KMS-11 (cell line): ENCODE results near the gene CCDC82.

Source experiments
- H2AFZ ChIP-seq: fragments of 200-600 bp; sonication (generic); 2 replicates; pipeline ENCODE4 v1.6.1; 2016; ENCODE audit warnings: antibody characterized with exemption, mixed run types, low read depth
- H3K27ac ChIP-seq: fragments of 200-600 bp; sonication (generic); 2 replicates; pipeline ENCODE4 v1.6.1; 2016; ENCODE audit warnings: mild to moderate bottlenecking, mixed run types
- H3K27me3 ChIP-seq: fragments of 200-600 bp; sonication (generic); 2 replicates; pipeline ENCODE4 v1.6.1; 2017; ENCODE audit warnings: mild to moderate bottlenecking, low read depth, mixed run types, moderate library complexity; ENCODE audit not compliant: insufficient read depth
- H3K36me3 ChIP-seq: fragments of 200-600 bp; sonication (generic); 2 replicates; pipeline ENCODE4 v1.6.1; 2017; ENCODE audit warnings: mild to moderate bottlenecking, mixed run types; ENCODE audit not compliant: insufficient read depth
- H3K4me1 ChIP-seq: fragments of 200-600 bp; sonication (generic); 2 replicates; pipeline ENCODE4 v1.6.1; 2016; ENCODE audit warnings: mild to moderate bottlenecking, low read depth, mixed run types; ENCODE audit not compliant: poor library complexity, severe bottlenecking
- H3K4me2 ChIP-seq: fragments of 200-600 bp; sonication (generic); 2 replicates; pipeline ENCODE4 v1.7.0; 2016; ENCODE audit warnings: mild to moderate bottlenecking, mixed run types
- H3K4me3 ChIP-seq: fragments of 200-600 bp; sonication (generic); IDR thresholded peaks from 2 replicates; pipeline ENCODE4 v1.6.1; 2017; ENCODE audit warnings: low read depth, low read length, mixed read lengths; ENCODE audit not compliant: insufficient read depth
- H3K79me2 ChIP-seq: fragments of 200-600 bp; sonication (generic); 2 replicates; pipeline ENCODE4 v1.6.1; 2016; ENCODE audit warnings: low read depth, mixed run types; ENCODE audit not compliant: insufficient read depth
- H3K9ac ChIP-seq: fragments of 200-600 bp; sonication (generic); 2 replicates; pipeline ENCODE4 v1.6.1; 2016; ENCODE audit warnings: mild to moderate bottlenecking, mixed run types
- H4K20me1 ChIP-seq: fragments of 200-600 bp; sonication (generic); 2 replicates; pipeline ENCODE4 v1.6.1; 2016; ENCODE audit warnings: mild to moderate bottlenecking, mixed run types; ENCODE audit not compliant: insufficient read depth
- TF ChIP-seq, protein P1 (sequence below): fragments of 200-600 bp; sonication (generic); conservative IDR thresholded peaks from 2 replicates; pipeline ENCODE4 v1.6.1; 2017; ENCODE audit warnings: low read depth, mild to moderate bottlenecking, antibody characterized with exemption, low read length, moderate library complexity, mixed read lengths

CCDC82 gene

DNA sequence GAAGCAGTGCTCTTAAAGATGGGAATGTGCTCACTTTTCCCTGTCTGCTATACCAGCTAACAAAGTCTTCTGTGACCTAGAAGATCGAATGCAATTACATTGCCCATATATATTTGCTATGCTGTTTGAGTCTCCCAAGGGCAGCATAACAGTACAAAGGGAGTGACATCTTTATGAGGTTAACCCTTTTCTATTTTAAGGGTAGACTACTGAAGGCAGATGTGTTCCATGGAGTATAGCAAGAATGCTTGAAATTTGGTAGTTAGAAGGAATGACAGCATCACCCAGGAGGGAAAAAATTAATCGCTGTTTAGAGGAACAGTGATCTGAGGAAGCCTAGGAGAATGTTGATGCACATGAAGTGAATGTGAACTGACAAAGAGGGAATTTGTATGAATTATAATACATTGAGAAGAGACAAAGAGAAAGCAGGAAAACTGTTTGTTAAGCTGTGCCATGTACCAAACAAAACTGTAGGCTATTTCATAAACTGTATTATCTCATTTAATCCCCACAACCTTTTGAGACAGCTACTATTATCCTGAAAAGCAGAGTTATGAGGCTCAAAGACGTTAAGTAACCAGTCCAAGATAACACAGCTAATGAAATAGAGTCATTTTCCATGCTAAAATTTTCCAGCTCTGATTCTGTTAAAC, 59.7 kb downstream of the CCDC82 start:
- Histone ChIP-seq H3K9ac (no peak overlapping the region), H3K27me3 (no peaks in the 10 kb centered on the region), H4K20me1 (no peaks in the 10 kb centered on the region), H3K36me3 (no peaks in the 10 kb centered on the region), H2AFZ (no peak overlapping the region), H3K27ac (no peak overlapping the region), H3K4me3 (no peak overlapping the region), H3K4me1 (peaks cover 17% of the 10 kb centered on the region), H3K4me2 (no peak overlapping the region), H3K79me2 (no peaks in the 10 kb centered on the region)
- TF ChIP-seq, protein P1, sequence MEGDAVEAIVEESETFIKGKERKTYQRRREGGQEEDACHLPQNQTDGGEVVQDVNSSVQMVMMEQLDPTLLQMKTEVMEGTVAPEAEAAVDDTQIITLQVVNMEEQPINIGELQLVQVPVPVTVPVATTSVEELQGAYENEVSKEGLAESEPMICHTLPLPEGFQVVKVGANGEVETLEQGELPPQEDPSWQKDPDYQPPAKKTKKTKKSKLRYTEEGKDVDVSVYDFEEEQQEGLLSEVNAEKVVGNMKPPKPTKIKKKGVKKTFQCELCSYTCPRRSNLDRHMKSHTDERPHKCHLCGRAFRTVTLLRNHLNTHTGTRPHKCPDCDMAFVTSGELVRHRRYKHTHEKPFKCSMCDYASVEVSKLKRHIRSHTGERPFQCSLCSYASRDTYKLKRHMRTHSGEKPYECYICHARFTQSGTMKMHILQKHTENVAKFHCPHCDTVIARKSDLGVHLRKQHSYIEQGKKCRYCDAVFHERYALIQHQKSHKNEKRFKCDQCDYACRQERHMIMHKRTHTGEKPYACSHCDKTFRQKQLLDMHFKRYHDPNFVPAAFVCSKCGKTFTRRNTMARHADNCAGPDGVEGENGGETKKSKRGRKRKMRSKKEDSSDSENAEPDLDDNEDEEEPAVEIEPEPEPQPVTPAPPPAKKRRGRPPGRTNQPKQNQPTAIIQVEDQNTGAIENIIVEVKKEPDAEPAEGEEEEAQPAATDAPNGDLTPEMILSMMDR, result no peak

DNA sequence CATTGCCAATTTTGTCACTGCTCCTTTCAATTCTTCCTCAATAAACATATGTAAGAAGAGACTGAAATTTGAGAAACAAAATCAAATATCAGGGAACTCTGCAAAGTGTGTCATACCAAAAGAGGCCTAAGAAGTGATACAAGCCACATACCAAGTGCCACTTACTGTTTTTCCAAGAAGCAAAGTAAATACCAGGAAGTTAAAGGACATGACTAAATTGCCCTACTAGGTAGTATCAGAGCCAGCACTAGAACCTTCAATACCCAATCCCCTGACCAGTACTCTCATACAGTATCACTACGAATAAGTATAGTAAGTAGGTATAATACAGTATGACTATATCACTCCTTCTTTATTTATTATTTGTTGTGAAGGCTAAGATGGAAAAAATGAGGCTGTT, 60.3 kb downstream of the CCDC82 start:
- Histone ChIP-seq H3K4me2 (no peak overlapping the region), H3K36me3 (no peaks in the 10 kb centered on the region), H3K9ac (no peak overlapping the region), H2AFZ (no peak overlapping the region), H3K27me3 (no peaks in the 10 kb centered on the region), H3K79me2 (no peaks in the 10 kb centered on the region), H4K20me1 (no peaks in the 10 kb centered on the region), H3K27ac (no peak overlapping the region), H3K4me1 (peaks cover 17% of the 10 kb centered on the region), H3K4me3 (no peak overlapping the region)
- TF ChIP-seq, protein P1, result no peak

DNA sequence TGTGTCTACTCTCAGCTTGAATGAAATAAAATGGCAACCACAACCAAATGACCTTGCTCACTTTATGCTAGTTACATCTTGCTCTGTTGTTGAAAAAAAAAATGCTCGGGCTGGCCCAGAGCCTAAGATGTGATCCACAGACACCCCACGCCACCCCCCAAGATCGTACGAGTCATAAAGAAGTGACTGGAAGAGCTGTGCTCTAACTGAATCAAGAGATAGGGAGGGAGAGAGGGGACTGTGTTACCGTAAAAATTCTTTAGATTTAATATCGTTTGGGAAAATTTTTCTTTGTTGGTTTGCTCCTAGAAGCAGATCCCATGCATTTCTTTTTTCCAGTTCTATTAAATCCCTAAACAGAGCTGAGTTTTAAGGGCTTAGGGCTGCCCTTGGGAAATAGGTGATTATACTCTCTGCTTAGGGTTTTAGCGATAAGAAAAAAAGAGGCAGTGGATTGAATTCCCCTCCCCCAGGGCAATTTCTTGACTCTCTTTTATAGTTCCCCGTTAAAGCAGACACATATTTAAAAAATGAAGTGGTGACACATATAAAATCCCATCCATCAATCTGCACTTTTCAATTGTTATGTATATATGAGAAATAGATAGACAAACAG, 61.2 kb downstream of the CCDC82 start:
- Histone ChIP-seq H3K4me2 (no peak overlapping the region), H2AFZ (no peak overlapping the region), H4K20me1 (no peaks in the 10 kb centered on the region), H3K36me3 (no peaks in the 10 kb centered on the region), H3K4me3 (no peak overlapping the region), H3K4me1 (peaks cover 17% of the 10 kb centered on the region), H3K79me2 (no peaks in the 10 kb centered on the region), H3K27me3 (no peaks in the 10 kb centered on the region), H3K9ac (no peak overlapping the region), H3K27ac (no peak overlapping the region)
- TF ChIP-seq, protein P1, result no peak

DNA sequence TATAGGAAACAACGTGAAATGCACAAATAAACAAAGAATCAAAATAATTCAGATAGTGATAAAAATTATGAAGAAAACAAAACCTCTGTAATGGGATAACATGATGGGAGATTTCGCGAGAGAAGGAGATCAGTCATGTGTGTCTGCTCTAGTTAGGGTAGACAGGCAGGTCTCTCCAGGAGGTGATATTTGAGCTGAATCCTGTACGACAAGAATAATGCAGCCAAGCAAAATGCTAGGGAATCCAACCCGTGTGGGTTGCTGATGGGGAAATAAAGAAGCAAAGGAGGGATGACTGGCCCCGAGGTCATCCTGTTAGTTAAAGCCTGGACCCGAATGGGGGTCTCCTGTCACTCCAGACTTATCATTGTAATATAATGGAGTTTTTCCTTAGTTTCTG, 62.8 kb downstream of the CCDC82 start:
- Histone ChIP-seq H3K27me3 (no peaks in the 10 kb centered on the region), H3K79me2 (no peaks in the 10 kb centered on the region), H3K4me1 (peaks cover 17% of the 10 kb centered on the region)

More for the DNA sequence above, 62.8 kb downstream of the CCDC82 start:
- Histone ChIP-seq H2AFZ (no peak overlapping the region), H3K9ac (no peak overlapping the region), H3K4me2 (no peak overlapping the region), H4K20me1 (no peaks in the 10 kb centered on the region), H3K4me3 (no peak overlapping the region), H3K27ac (no peak overlapping the region), H3K36me3 (no peaks in the 10 kb centered on the region)
- TF ChIP-seq, protein P1, result no peak
